AG09309 (cell line): ENCODE measurements around the gene SLX4IP.

Experiments used
- DNase-seq: peaks from one replicate; pipeline ENCODE4 v3.0.0-alpha.2; 2010; ENCODE audit warnings: low read depth
- H3K4me3 ChIP-seq: 2 replicates; pipeline ENCODE4 v1.5.1; 2011; ENCODE audit warnings: mild to moderate bottlenecking, low read depth, low read length, moderate library complexity; ENCODE audit not compliant: control insufficient read depth
- TF ChIP-seq, protein P1 (sequence below): IDR thresholded peaks from 2 replicates; pipeline ENCODE4 v1.5.1; 2011; ENCODE audit warnings: mild to moderate bottlenecking, low read depth, low read length, inconsistent platforms; ENCODE audit not compliant: insufficient read depth, control insufficient read depth; ENCODE audit errors: missing control alignments

SLX4IP gene

DNA sequence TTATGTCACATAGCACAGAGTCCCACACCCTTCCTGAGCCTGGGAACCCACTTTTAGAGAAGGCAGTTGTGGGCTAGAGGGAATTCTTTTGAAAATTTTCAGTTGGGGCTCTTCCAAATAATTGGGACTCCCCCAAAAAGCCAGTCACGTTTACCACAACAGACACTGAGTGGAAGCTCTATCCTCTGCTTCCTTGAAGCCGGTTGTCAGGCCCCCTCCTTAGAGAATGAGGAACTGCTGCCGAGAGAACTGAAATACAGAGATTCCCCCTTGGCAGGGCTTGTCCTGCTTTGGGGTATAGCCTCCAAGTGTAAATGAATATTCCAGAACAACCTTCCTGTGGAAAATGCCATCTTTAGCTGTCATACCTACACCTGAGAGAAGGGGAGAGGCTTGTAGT lies 241.4 kb downstream of the SLX4IP start:
- no peak for DNase-seq
- H3K4me3 ChIP-seq, result no peak overlapping the region
- TF ChIP-seq, protein P1, sequence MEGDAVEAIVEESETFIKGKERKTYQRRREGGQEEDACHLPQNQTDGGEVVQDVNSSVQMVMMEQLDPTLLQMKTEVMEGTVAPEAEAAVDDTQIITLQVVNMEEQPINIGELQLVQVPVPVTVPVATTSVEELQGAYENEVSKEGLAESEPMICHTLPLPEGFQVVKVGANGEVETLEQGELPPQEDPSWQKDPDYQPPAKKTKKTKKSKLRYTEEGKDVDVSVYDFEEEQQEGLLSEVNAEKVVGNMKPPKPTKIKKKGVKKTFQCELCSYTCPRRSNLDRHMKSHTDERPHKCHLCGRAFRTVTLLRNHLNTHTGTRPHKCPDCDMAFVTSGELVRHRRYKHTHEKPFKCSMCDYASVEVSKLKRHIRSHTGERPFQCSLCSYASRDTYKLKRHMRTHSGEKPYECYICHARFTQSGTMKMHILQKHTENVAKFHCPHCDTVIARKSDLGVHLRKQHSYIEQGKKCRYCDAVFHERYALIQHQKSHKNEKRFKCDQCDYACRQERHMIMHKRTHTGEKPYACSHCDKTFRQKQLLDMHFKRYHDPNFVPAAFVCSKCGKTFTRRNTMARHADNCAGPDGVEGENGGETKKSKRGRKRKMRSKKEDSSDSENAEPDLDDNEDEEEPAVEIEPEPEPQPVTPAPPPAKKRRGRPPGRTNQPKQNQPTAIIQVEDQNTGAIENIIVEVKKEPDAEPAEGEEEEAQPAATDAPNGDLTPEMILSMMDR, result no peak
